Effector memory CD4-positive, alpha-beta T cell (primary cell): ENCODE measurements around the gene PRRT2.

ENCODE experiments used
- DNase-seq, 3 donors: peaks; one replicate each; pipeline ENCODE4 v3.0.0-alpha.2; 2020
- H3K27ac ChIP-seq: 2 replicates; pipeline ENCODE4 v1.7.0; 2013; ENCODE audit warnings: mild to moderate bottlenecking, low read length, moderate library complexity; ENCODE audit not compliant: insufficient read depth, poor library complexity, severe bottlenecking
- H3K27me3 ChIP-seq: replicated peaks from 2 replicates; pipeline ENCODE4 v1.7.0; 2013; ENCODE audit warnings: mild to moderate bottlenecking, low read length; ENCODE audit not compliant: insufficient read depth, control insufficient read depth, poor library complexity, severe bottlenecking
- H3K36me3 ChIP-seq: 2 replicates; pipeline ENCODE4 v1.7.0; 2013; ENCODE audit warnings: mild to moderate bottlenecking, low read length, moderate library complexity; ENCODE audit not compliant: control insufficient read depth, insufficient read depth
- H3K4me1 ChIP-seq: 2 replicates; pipeline ENCODE4 v1.7.0; 2013; ENCODE audit warnings: low read length, mild to moderate bottlenecking; ENCODE audit not compliant: control insufficient read depth, insufficient read depth, poor library complexity, severe bottlenecking
- H3K4me3 ChIP-seq: 2 replicates; pipeline ENCODE4 v1.7.0; 2013; ENCODE audit warnings: low read length, low read depth, mild to moderate bottlenecking; ENCODE audit not compliant: insufficient read depth, poor library complexity, severe bottlenecking
- H3K9me3 ChIP-seq: 2 replicates; pipeline ENCODE4 v1.7.0; 2013; ENCODE audit warnings: mild to moderate bottlenecking, low read length, moderate library complexity; ENCODE audit not compliant: control insufficient read depth

Gene PRRT2

DNA sequence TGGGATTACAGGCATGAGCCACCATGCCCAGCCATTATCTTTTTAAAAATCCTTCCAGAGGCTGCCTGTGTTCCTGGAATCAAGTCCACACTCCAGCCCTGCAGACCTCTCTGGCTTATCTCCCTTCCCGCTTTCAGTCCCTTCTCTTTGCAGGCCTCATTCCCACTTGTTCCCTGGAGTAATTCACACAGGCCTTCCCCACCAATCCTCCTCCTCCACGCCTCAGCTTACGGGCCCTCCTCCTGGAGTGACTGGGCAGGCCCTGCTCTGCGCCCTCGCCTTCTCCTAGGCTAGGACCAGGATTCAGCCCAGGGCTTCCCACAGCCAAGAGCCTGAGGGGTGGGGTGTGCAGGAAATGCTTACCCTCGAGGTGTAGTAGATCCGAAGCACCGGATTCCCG, 48.2 kb downstream of the PRRT2 start:
- no peaks in the 10 kb centered on the region for H3K27me3 ChIP-seq
- peaks cover 27% of the 10 kb centered on the region for H3K36me3 ChIP-seq
- H3K9me3 ChIP-seq = no peaks in the 10 kb centered on the region
- no peak overlapping the region for H3K4me3 ChIP-seq
- no peak overlapping the region for H3K27ac ChIP-seq
- peaks cover 19% of the 10 kb centered on the region for H3K4me1 ChIP-seq
- no peak for DNase-seq

- DNase-seq = no peak
- H3K9me3 ChIP-seq = no peaks in the 10 kb centered on the region
- H3K27ac ChIP-seq = peak overlapping the region; percentile 93
- no peaks in the 10 kb centered on the region for H3K27me3 ChIP-seq
- peak overlapping the region; percentile 96 for H3K4me3 ChIP-seq
- peaks cover 27% of the 10 kb centered on the region for H3K36me3 ChIP-seq
- H3K4me1 ChIP-seq = peaks cover 19% of the 10 kb centered on the region
These were observed 50.4 kb downstream of the PRRT2 start for GRCh38 chr16:29862383-29862883.

DNA sequence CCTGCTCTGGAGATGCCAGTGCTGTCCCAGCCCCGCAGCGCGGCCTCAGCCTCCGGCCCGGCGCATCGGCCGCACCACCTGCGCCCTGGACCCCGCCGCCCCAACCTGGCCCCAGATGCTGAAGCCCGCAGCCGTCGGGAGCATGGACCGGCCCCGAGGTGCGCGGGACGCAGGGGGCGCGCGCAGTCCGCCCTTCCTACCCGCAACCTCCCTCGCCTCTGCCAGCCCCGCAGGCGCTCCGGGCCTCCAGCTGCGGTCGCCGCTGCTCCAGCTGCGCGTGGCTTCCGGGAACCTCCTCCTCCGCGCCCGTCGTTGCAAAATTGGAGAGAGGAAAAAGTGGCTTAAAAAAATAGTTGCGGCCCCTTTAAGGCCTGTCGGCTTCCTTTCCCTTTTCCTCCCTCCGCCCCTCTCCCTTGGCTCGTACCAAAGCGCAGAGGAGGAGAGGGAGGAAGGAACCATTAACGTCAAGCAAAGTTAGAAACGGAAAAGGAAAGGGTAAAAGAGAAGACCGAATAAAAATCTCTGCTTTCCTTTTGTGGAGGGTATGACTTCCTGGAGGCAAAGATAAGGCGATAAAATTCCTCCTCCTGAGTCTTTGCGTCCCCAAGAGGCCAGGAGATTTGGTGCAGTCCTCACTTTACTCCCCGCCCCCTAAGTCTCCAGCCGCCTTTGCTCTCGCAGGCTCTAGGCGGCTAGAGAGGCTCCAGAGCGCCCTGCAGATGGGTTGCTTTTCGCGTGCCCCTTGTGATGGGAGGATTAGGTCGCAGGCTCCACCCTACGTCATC, 51.1 kb downstream of the PRRT2 start, which contains the start of gene CDIPT:
Gene CDIPT, minus strand, starts transcription at position 343 of the 785 bp plus-strand sequence. CDS start 369 bp downstream, outside the sequence.
- Histone ChIP-seq H3K36me3 (peaks cover 26% of the 10 kb centered on the region), H3K27me3 (no peaks in the 10 kb centered on the region), H3K27ac (peak within 1 kb of the TSS; percentile 93), H3K4me1 (peaks cover 19% of the 10 kb centered on the region), H3K9me3 (no peaks in the 10 kb centered on the region), H3K4me3 (peak within 1 kb of the TSS; percentile 96)
- DNase-seq = peak; percentile 81 to 88 (median 88)

GRCh38 chr16:29863669-29863984, 51.6 kb downstream of the PRRT2 start:
- Histone ChIP-seq H3K27ac (peak overlapping the region; percentile 93), H3K9me3 (no peaks in the 10 kb centered on the region), H3K4me1 (peaks cover 19% of the 10 kb centered on the region), H3K36me3 (peaks cover 21% of the 10 kb centered on the region), H3K4me3 (no peak overlapping the region), H3K27me3 (no peaks in the 10 kb centered on the region)
- no peak for DNase-seq

- no peak for DNase-seq
- no peak overlapping the region for H3K27ac ChIP-seq
- peaks cover 15% of the 10 kb centered on the region for H3K36me3 ChIP-seq
- H3K9me3 ChIP-seq = no peaks in the 10 kb centered on the region
- H3K27me3 ChIP-seq = no peaks in the 10 kb centered on the region
- peaks cover 19% of the 10 kb centered on the region for H3K4me1 ChIP-seq
- H3K4me3 ChIP-seq = no peak overlapping the region
These were observed 52.2 kb downstream of the PRRT2 start for GRCh38 chr16:29864205-29864604.
